Measurements from ENCODE around the gene TRMT61A. TPM values are rescaled to one million over a fixed set of nuclear protein-coding genes. Genes with fewer than 3 reads are reported as not detected.

The TRMT61A gene
- polyA plus RNA-seq, 1 of the 3 experiments (the other 2 are of a cell fraction), result 15.8 TPM

DNA sequence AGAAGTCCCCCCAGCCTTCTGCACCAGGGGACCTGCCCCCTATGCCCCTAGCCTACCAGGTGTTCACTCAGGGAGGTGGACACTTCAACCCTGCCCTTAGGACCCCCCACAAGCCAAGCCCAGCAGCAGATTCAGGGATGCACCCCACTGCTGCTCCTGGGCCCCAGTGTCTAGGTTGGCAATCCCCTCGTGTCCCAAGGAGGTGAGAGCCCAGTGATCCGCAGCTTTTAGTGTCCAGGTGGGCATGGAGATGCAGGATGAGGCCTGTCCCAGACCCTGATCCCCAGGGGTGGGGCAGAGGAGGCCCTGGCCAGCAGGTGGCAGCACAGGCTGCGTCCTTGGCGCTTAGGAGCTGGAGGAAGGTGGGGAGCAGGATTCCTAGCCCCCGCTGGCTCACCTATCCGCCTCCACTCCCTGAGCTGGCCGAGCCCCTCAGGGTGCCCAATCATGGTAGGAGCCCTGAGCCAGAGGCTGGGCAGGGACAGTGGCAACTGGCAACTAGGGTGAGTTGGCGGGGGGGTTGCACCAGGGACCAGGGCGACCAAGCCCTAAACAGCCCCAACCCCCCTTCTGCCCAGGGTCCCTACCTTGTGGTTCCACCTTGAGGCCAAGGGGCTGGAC, 10.5 kb upstream of the TRMT61A start:
- Histone ChIP-seq H3F3A (replicated peaks; ENCODE audit: insufficient read depth) (peaks cover 16% of the 10 kb centered on the region), H3K9me3 (no peaks in the 10 kb centered on the region)
- CTCF ChIA-PET, result interaction anchor here (0.6 to 9.6 kb wide), 28 partner anchors 9 to 445 kb away, joined by 3 to 194 read pairs (median 4); partner anchors contain the start of gene TRMT61A

More for the DNA sequence above, 10.5 kb upstream of the TRMT61A start:
- WGBS (ENCODE audit: low lambda C conversion rate), result 60% methylated on average over 2 of the region's 9 CpGs
- TF ChIP-seq MXI1 (IDR thresholded peaks at IDR 0.05; ENCODE audit: low read depth, low read length) (no peak), RAD21 (IDR thresholded peaks at IDR 0.05; ENCODE audit: low read length) (peak; percentile 68), RXRA (IDR thresholded peaks at IDR 0.05; ENCODE audit: borderline replicate concordance, low read depth) (no peak), EP300 (IDR thresholded peaks at IDR 0.05; ENCODE audit: borderline replicate concordance in 1 of 2, low read depth in 1 of 2, low read length in 1 of 2) (no peak), TCF12 (IDR thresholded peaks at IDR 0.05) (no peak), SMC3 (IDR thresholded peaks at IDR 0.05; ENCODE audit: low read depth, low read length) (peak; percentile 68), POLR2AphosphoS5 (IDR thresholded peaks at IDR 0.05; ENCODE audit: low read depth, low read length) (peak; percentile 46; the same call in 1 of the 2 replicates), RFX5 (IDR thresholded peaks at IDR 0.05; ENCODE audit: low read length) (no peak), TEAD4 (IDR thresholded peaks at IDR 0.05; ENCODE audit: borderline replicate concordance, insufficient read depth) (no peak)
- TF ChIP-seq, protein P1, sequence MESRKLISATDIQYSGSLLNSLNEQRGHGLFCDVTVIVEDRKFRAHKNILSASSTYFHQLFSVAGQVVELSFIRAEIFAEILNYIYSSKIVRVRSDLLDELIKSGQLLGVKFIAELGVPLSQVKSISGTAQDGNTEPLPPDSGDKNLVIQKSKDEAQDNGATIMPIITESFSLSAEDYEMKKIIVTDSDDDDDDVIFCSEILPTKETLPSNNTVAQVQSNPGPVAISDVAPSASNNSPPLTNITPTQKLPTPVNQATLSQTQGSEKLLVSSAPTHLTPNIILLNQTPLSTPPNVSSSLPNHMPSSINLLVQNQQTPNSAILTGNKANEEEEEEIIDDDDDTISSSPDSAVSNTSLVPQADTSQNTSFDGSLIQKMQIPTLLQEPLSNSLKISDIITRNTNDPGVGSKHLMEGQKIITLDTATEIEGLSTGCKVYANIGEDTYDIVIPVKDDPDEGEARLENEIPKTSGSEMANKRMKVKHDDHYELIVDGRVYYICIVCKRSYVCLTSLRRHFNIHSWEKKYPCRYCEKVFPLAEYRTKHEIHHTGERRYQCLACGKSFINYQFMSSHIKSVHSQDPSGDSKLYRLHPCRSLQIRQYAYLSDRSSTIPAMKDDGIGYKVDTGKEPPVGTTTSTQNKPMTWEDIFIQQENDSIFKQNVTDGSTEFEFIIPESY (IDR thresholded peaks at IDR 0.05; ENCODE audit: borderline replicate concordance, low read depth), result no peak
- TF ChIP-seq, protein P2, sequence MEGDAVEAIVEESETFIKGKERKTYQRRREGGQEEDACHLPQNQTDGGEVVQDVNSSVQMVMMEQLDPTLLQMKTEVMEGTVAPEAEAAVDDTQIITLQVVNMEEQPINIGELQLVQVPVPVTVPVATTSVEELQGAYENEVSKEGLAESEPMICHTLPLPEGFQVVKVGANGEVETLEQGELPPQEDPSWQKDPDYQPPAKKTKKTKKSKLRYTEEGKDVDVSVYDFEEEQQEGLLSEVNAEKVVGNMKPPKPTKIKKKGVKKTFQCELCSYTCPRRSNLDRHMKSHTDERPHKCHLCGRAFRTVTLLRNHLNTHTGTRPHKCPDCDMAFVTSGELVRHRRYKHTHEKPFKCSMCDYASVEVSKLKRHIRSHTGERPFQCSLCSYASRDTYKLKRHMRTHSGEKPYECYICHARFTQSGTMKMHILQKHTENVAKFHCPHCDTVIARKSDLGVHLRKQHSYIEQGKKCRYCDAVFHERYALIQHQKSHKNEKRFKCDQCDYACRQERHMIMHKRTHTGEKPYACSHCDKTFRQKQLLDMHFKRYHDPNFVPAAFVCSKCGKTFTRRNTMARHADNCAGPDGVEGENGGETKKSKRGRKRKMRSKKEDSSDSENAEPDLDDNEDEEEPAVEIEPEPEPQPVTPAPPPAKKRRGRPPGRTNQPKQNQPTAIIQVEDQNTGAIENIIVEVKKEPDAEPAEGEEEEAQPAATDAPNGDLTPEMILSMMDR (IDR thresholded peaks at IDR 0.05), result peak; percentile 85
- POLR2A ChIA-PET, result interaction anchor here (0.7 to 1.2 kb wide), 3 partner anchors 12 to 43 kb away, joined by 3 read pairs; no protein-coding TSS in a partner anchor
- Histone ChIP-seq H3K9ac (no peak overlapping the region), H3K4me1 (ENCODE audit: control insufficient read depth in 1 of 2, insufficient read depth in 2 of 2, low read depth in 1 of 2, low read length in 1 of 2) (peaks cover 0 to 20% of the 10 kb centered on the region in 2 experiments; a peak in 1 of 4 replicates), H3K4me2 (no peak overlapping the region), H3K79me2 (ENCODE audit: insufficient read depth) (no peaks in the 10 kb centered on the region), H3K27ac (ENCODE audit: low read depth in 2 of 2, low read length in 1 of 2) (no peak overlapping the region; a peak in 1 of 4 replicates), H4K20me1 (ENCODE audit: insufficient read depth) (no peaks in the 10 kb centered on the region), H3K9me2 (no peaks in the 10 kb centered on the region), H3K27me3 (ENCODE audit: insufficient read depth) (peaks cover 16% of the 10 kb centered on the region), H3K36me3 (replicated peaks in 1 of 2; ENCODE audit: control insufficient read depth in 1 of 2, insufficient read depth in 2 of 2, low read length in 1 of 2) (peaks cover 0 to 4% of the 10 kb centered on the region in 2 experiments), H2AFZ (ENCODE audit: low read depth) (no peak overlapping the region), H3K4me3 (ENCODE audit: low read depth in 2 of 2, low read length in 1 of 2) (no peak overlapping the region; a peak in 1 of 4 replicates)
- DNase-seq, result peak; percentile 92

All from SK-N-SH (cell line).